ENCODE data around the gene ANKFN1. TPM values are rescaled to one million over a fixed set of nuclear protein-coding genes. Genes with fewer than 3 reads are reported as not detected.

ANKFN1 gene
- total RNA-seq, 1 experiment from 2014 or later: 0.49 TPM

- CTCF ChIA-PET: no interaction called here
- no peaks in the 10 kb centered on the region for H3K9me3 Mint-ChIP-seq (ENCODE audit: unreplicated experiment)
- DNase-seq (ENCODE audit: unreplicated experiment): no peak
- TF ChIP-seq, protein P1, sequence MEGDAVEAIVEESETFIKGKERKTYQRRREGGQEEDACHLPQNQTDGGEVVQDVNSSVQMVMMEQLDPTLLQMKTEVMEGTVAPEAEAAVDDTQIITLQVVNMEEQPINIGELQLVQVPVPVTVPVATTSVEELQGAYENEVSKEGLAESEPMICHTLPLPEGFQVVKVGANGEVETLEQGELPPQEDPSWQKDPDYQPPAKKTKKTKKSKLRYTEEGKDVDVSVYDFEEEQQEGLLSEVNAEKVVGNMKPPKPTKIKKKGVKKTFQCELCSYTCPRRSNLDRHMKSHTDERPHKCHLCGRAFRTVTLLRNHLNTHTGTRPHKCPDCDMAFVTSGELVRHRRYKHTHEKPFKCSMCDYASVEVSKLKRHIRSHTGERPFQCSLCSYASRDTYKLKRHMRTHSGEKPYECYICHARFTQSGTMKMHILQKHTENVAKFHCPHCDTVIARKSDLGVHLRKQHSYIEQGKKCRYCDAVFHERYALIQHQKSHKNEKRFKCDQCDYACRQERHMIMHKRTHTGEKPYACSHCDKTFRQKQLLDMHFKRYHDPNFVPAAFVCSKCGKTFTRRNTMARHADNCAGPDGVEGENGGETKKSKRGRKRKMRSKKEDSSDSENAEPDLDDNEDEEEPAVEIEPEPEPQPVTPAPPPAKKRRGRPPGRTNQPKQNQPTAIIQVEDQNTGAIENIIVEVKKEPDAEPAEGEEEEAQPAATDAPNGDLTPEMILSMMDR (IDR thresholded peaks at IDR 0.05; ENCODE audit: unreplicated experiment): no peak
- no peaks in the 10 kb centered on the region for H3K4me1 Mint-ChIP-seq (ENCODE audit: insufficient read depth, unreplicated experiment)
- BruUV-seq (replicated peaks): no TSS peak
- POLR2A ChIA-PET: no interaction called here
- H3K4me3 Mint-ChIP-seq (ENCODE audit: unreplicated experiment): no peak overlapping the region
- intact Hi-C loops (cut with micrococcal nuclease): no loop called here
- H3K27ac Mint-ChIP-seq (ENCODE audit: low read depth, unreplicated experiment): no peak overlapping the region
- no peaks in the 10 kb centered on the region for H3K27me3 Mint-ChIP-seq (ENCODE audit: insufficient read depth, unreplicated experiment)
- no peaks in the 10 kb centered on the region for H3K36me3 Mint-ChIP-seq (ENCODE audit: insufficient read depth, unreplicated experiment)
Observed at GRCh38 chr17:56178203-56178602, 24.9 kb downstream of the ANKFN1 start.

- CTCF ChIA-PET: no interaction called here
- H3K27me3 Mint-ChIP-seq (ENCODE audit: insufficient read depth, unreplicated experiment): no peaks in the 10 kb centered on the region
- H3K27ac Mint-ChIP-seq (ENCODE audit: low read depth, unreplicated experiment): no peak overlapping the region
- DNase-seq (ENCODE audit: unreplicated experiment): no peak
- no peaks in the 10 kb centered on the region for H3K9me3 Mint-ChIP-seq (ENCODE audit: unreplicated experiment)
- intact Hi-C loops (cut with micrococcal nuclease): no loop called here
- POLR2A ChIA-PET: no interaction called here
- TF ChIP-seq, protein P1 (IDR thresholded peaks at IDR 0.05; ENCODE audit: unreplicated experiment): no peak
- BruUV-seq (replicated peaks): no TSS peak
- H3K4me3 Mint-ChIP-seq (ENCODE audit: unreplicated experiment): no peak overlapping the region
- H3K4me1 Mint-ChIP-seq (ENCODE audit: insufficient read depth, unreplicated experiment): no peaks in the 10 kb centered on the region
- H3K36me3 Mint-ChIP-seq (ENCODE audit: insufficient read depth, unreplicated experiment): no peaks in the 10 kb centered on the region
Observed at GRCh38 chr17:56182081-56182480, 28.8 kb downstream of the ANKFN1 start.

DNA sequence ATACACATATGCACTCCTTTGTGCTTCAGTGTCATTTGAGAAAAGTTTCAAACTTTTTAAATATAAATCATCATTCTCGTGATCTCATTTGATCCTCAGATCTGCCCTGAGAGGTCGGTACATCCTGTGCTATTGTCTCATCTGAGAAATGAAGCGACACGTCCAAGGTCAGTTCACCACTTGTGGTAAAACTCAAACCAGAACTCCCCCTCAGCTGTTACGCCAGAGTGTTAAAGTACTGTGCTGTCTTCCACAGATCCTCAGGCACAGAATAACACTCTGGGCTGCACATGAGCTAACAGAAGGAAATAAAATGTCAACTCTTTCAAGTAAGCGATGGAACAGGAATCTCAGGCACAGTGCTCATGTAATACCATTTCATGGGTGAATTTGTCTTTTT is 31.4 kb downstream of the ANKFN1 start:
- intact Hi-C loops (cut with micrococcal nuclease): no loop called here
- BruUV-seq (replicated peaks): no TSS peak

DNA sequence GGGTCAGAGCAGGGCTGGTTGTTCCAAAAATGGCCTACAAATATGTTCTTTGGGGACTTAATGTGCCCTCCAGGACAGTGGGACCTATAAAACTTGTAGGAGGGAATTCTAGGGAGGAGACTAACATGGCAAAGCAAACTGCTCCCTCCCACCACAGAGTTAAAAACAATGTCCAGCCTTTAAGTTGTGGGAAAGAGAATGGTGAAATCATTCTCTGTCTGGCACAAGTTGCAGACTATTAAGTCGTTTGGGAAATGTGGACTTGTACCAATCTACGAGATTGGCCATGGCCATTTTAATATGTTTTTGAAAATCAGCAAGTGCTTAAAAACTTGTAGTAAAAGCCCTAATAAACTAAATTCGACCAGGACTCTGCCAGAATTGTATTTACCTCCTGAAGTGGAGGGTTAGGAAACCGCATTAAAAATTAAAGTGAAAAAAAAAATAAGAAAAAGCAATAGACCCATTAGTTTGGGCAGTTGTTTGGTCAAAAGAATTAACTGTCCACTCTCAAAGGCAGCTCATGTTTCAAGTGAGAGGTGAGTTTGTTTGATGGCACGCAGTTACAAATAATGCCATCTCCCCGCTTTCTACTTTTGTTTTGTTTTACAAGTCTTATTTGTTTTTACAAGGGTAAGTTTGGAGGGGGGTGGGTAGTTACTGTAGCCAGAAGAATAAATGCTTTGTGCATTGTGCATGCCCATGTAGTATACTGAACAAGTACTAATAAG is 32.4 kb downstream of the ANKFN1 start:
- ChIA-PET POLR2A (no interaction called here), CTCF (no interaction called here)
- intact Hi-C loops (cut with micrococcal nuclease): no loop called here
- H3K4me1 Mint-ChIP-seq (ENCODE audit: insufficient read depth, unreplicated experiment): no peaks in the 10 kb centered on the region
- no peaks in the 10 kb centered on the region for H3K36me3 Mint-ChIP-seq (ENCODE audit: insufficient read depth, unreplicated experiment)
- no TSS peak for BruUV-seq (replicated peaks)
- H3K27me3 Mint-ChIP-seq (ENCODE audit: insufficient read depth, unreplicated experiment): no peaks in the 10 kb centered on the region
- peak; percentile 58 for DNase-seq (ENCODE audit: unreplicated experiment)
- no peak overlapping the region for H3K27ac Mint-ChIP-seq (ENCODE audit: low read depth, unreplicated experiment)
- H3K9me3 Mint-ChIP-seq (ENCODE audit: unreplicated experiment): no peaks in the 10 kb centered on the region
- TF ChIP-seq, protein P1 (IDR thresholded peaks at IDR 0.05; ENCODE audit: unreplicated experiment): no peak
- no peak overlapping the region for H3K4me3 Mint-ChIP-seq (ENCODE audit: unreplicated experiment)

More for the DNA sequence above, 31.4 kb downstream of the ANKFN1 start:
- Mint-ChIP-seq H3K27me3 (ENCODE audit: insufficient read depth, unreplicated experiment) (no peaks in the 10 kb centered on the region), H3K36me3 (ENCODE audit: insufficient read depth, unreplicated experiment) (no peaks in the 10 kb centered on the region), H3K4me3 (ENCODE audit: unreplicated experiment) (no peak overlapping the region), H3K9me3 (ENCODE audit: unreplicated experiment) (no peaks in the 10 kb centered on the region), H3K27ac (ENCODE audit: low read depth, unreplicated experiment) (no peak overlapping the region), H3K4me1 (ENCODE audit: insufficient read depth, unreplicated experiment) (no peaks in the 10 kb centered on the region)
- ChIA-PET CTCF (no interaction called here), POLR2A (no interaction called here)
- TF ChIP-seq, protein P1 (IDR thresholded peaks at IDR 0.05; ENCODE audit: unreplicated experiment): no peak
- no peak for DNase-seq (ENCODE audit: unreplicated experiment)

Measured in MCF 10A (cell line).